Measurements from ENCODE around the gene CRYBA4. TPM values are rescaled to one million over a fixed set of nuclear protein-coding genes. Genes with fewer than 3 reads are reported as not detected.

The CRYBA4 gene
- total RNA-seq, 1 donor from 2014 or later, result 1.0 TPM

DNA sequence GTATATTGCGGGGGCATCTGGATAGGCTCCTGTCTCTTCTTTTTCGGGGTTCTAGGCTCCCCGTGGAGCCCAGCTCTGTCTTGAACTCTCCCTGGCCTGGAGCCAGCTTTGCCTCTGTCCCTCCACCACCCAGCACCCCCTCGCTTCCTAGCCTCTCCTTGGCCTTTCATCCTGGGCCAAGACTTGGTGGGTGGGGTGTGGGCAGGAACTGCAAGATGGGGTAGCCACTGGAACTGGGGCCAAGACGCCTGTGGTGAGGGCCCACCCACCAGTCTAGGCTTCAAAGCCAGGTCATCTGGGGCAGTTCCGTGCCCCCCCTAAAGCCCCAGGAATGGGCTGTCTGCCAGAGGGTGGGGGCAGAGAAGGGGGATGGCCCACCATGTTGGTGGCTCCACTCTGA lies 2.3 kb upstream of the CRYBA4 start:
- Mint-ChIP-seq H3K4me3 (no peak overlapping the region), H3K27ac (no peak overlapping the region), H3K36me3 (no peaks in the 10 kb centered on the region), H3K4me1 (ENCODE audit: unreplicated experiment) (peaks cover 18% of the 10 kb centered on the region), H3K27me3 (peaks cover 33% of the 10 kb centered on the region), H3K9me3 (no peaks in the 10 kb centered on the region)
- TF ChIP-seq, protein P1, sequence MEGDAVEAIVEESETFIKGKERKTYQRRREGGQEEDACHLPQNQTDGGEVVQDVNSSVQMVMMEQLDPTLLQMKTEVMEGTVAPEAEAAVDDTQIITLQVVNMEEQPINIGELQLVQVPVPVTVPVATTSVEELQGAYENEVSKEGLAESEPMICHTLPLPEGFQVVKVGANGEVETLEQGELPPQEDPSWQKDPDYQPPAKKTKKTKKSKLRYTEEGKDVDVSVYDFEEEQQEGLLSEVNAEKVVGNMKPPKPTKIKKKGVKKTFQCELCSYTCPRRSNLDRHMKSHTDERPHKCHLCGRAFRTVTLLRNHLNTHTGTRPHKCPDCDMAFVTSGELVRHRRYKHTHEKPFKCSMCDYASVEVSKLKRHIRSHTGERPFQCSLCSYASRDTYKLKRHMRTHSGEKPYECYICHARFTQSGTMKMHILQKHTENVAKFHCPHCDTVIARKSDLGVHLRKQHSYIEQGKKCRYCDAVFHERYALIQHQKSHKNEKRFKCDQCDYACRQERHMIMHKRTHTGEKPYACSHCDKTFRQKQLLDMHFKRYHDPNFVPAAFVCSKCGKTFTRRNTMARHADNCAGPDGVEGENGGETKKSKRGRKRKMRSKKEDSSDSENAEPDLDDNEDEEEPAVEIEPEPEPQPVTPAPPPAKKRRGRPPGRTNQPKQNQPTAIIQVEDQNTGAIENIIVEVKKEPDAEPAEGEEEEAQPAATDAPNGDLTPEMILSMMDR (conservative IDR thresholded peaks at IDR 0.05), result no peak
- no peak for DNase-seq (ENCODE audit: extremely low spot score, unreplicated experiment)

- H3K4me1 Mint-ChIP-seq (ENCODE audit: unreplicated experiment), result peaks cover 18% of the 10 kb centered on the region
- no peak overlapping the region for H3K27ac Mint-ChIP-seq
- H3K36me3 Mint-ChIP-seq, result no peaks in the 10 kb centered on the region
- H3K27me3 Mint-ChIP-seq, result peaks cover 32% of the 10 kb centered on the region
- TF ChIP-seq, protein P1 (conservative IDR thresholded peaks at IDR 0.05), result no peak
- no peaks in the 10 kb centered on the region for H3K9me3 Mint-ChIP-seq
- no peak for DNase-seq (ENCODE audit: extremely low spot score, unreplicated experiment)
- H3K4me3 Mint-ChIP-seq, result no peak overlapping the region
These were observed 1.6 kb upstream of the CRYBA4 start for GRCh38 chr22:26620197-26620596.

DNA sequence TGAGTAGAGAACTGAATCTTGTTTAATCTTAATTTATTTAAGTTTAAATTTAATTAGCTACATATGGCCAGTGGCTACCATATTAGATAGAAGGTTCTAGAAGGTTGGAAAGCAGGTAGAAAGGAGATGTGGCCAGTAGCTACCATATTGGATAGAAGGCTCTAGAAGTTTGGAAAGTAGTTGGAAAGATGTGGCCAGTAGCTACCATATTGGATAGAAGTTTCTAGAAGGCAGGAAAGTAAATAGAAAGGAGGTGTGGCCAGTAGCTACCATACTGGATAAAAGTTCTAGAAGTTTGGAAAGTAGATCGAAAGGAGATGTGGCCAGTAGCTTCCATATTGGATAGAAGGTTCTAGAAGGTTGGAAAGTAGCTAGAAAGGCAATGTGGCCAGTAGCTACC lies 2.2 kb downstream of the CRYBA4 start:
- Mint-ChIP-seq H3K9me3 (no peaks in the 10 kb centered on the region), H3K27me3 (peaks cover 26% of the 10 kb centered on the region), H3K36me3 (no peaks in the 10 kb centered on the region), H3K4me1 (ENCODE audit: unreplicated experiment) (peaks cover 5% of the 10 kb centered on the region), H3K27ac (no peak overlapping the region), H3K4me3 (no peak overlapping the region)
- TF ChIP-seq, protein P1 (conservative IDR thresholded peaks at IDR 0.05), result no peak
- DNase-seq (ENCODE audit: extremely low spot score, unreplicated experiment), result no peak

DNA sequence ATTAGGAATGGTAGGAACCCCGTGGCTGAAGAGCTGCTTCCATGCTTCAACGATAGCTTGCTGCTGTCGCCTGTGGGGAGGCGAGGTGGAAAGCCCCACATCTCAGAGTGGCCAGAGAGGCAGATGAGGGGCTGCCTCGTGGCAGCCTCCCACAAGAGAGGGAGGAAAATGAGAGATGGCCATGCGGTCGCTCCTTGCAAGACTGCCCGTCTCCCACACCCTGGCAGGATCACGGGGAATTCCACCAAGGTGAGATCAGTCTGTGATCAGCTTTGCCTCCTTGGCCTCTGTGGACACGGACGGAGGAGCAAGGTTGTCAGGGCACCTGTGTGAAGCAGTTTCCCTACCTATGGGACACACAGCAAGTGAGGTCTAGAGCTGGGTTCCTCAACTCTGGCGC lies 3.0 kb downstream of the CRYBA4 start:
- TF ChIP-seq, protein P1 (conservative IDR thresholded peaks at IDR 0.05), result no peak
- no peaks in the 10 kb centered on the region for H3K36me3 Mint-ChIP-seq
- peaks cover 26% of the 10 kb centered on the region for H3K27me3 Mint-ChIP-seq
- H3K4me3 Mint-ChIP-seq, result no peak overlapping the region
- no peak for DNase-seq (ENCODE audit: extremely low spot score, unreplicated experiment)
- no peaks in the 10 kb centered on the region for H3K9me3 Mint-ChIP-seq
- peaks cover 4% of the 10 kb centered on the region for H3K4me1 Mint-ChIP-seq (ENCODE audit: unreplicated experiment)
- H3K27ac Mint-ChIP-seq, result no peak overlapping the region

DNA sequence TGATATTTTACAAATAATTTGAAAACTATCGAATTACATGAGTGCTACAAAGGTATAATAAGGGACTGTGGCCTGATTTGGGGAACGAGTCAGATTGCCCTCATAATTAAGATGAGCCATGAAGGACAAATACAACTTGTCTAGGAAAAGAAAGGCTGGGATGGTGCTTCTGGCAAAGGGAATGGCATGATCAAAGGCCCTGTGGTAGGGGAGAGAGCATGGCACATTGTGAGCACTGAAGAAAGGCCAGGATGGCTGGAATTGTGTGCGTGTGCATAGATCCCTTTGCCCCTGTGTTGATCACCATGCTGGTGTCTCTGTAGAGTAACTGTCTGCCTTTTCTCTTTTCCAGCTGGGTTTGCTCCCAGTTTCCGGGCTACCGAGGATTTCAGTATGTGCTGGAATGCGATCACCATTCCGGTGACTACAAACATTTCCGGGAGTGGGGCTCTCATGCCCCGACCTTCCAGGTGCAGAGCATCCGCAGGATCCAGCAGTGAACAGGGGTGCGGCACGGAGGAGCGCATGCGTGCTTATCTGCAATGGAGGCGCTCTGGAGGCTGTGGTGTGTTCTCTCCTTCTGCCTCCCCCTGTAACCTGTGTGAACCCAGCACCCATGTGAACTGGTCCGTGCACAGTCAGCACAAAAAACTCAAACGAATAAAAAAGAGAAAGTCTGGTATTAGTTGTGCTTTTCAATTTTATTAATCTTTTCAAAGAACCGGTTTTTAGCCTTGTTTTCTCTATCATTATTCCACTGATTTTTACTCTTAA lies 8.4 kb downstream of the CRYBA4 start:
- peaks cover 15% of the 10 kb centered on the region for H3K27me3 Mint-ChIP-seq
- no peak overlapping the region for H3K4me3 Mint-ChIP-seq
- no peak overlapping the region for H3K27ac Mint-ChIP-seq
- no peak for DNase-seq (ENCODE audit: extremely low spot score, unreplicated experiment)
- H3K9me3 Mint-ChIP-seq, result no peaks in the 10 kb centered on the region
- TF ChIP-seq, protein P1 (conservative IDR thresholded peaks at IDR 0.05), result no peak
- H3K4me1 Mint-ChIP-seq (ENCODE audit: unreplicated experiment), result no peaks in the 10 kb centered on the region
- H3K36me3 Mint-ChIP-seq, result no peaks in the 10 kb centered on the region

Data from type B pancreatic cell (in vitro differentiated cells).